H1 (cell line): ENCODE results near the gene GSG1L. TPM values are rescaled to one million over a fixed set of nuclear protein-coding genes. Genes with fewer than 3 reads are reported as not detected.

ENCODE experiments used
- CTCF ChIA-PET: fragments of 300-600 bp; sonication (Branson Sonifier 250); formaldehyde crosslinking; loops from one replicate; lab custom pipeline; 2021; ENCODE audit not compliant: partially characterized antibody; lab: Charles Lee
- POLR2A ChIA-PET: fragments of 300-600 bp; sonication (Branson Sonifier 250); formaldehyde crosslinking; loops from one replicate; lab custom pipeline; 2021; ENCODE audit warnings: inconsistent platforms; ENCODE audit not compliant: partially characterized antibody; lab: Charles Lee
- DNase-seq, 2 experiments: peaks; one replicate each; pipeline versions ENCODE4 v3.0.0 to v3.0.0-alpha.2; 2010 to 2022; ENCODE audit warnings: low spot score in 2 of 2, low read depth in 1 of 2, mixed read lengths in 1 of 2
- FAIRE-seq: peaks from 2 replicates; lab custom pipeline; 2011; peaks lifted over from hg19 to GRCh38; lab: Jason Lieb, UNC
- H2AFZ ChIP-seq: 2 replicates; pipeline ENCODE4 v1.8.1; 2012; ENCODE audit warnings: low read length, inconsistent platforms
- H2AK5ac ChIP-seq: 2 replicates; pipeline ENCODE4 v1.6.1; 2013; ENCODE audit warnings: low read depth, low read length
- H2BK120ac ChIP-seq: replicated peaks from 2 replicates; pipeline ENCODE3; 2013; ENCODE audit warnings: low read depth, low read length, inconsistent platforms
- H2BK12ac ChIP-seq: 2 replicates; pipeline ENCODE4 v1.6.1; 2013; ENCODE audit warnings: low read depth, low read length
- H2BK15ac ChIP-seq: 2 replicates; pipeline ENCODE4 v1.6.1; 2013; ENCODE audit warnings: low read length
- H2BK20ac ChIP-seq: 2 replicates; pipeline ENCODE4 v1.6.1; 2013; ENCODE audit warnings: low read length
- H2BK5ac ChIP-seq: 2 replicates; pipeline ENCODE4 v1.6.1; 2013; ENCODE audit warnings: low read depth, low read length
- H3K14ac ChIP-seq: 2 replicates; pipeline ENCODE4 v1.6.1; 2013; ENCODE audit warnings: inconsistent platforms; ENCODE audit not compliant: insufficient read length
- H3K18ac ChIP-seq: 2 replicates; pipeline ENCODE4 v1.6.1; 2013; ENCODE audit warnings: low read length; ENCODE audit errors: extremely low read depth
- H3K23ac ChIP-seq: 2 replicates; pipeline ENCODE4 v1.6.1; 2013; ENCODE audit warnings: inconsistent platforms; ENCODE audit not compliant: insufficient read length
- H3K23me2 ChIP-seq: 2 replicates; pipeline ENCODE4 v1.6.1; 2013; ENCODE audit warnings: low read depth, low read length
- H3K27ac ChIP-seq: 2 replicates; pipeline ENCODE4 v1.6.1; 2011; ENCODE audit warnings: low read depth, low read length, inconsistent platforms
- H3K27me3 ChIP-seq, 4 experiments: replicated peaks in 1 of 4; 1 replicate in 1 of 4; 2 replicates in 3 of 4; pipeline versions ENCODE4 v1.6.1 to v1.8.1; 2011 to 2013; ENCODE audit warnings: low read length in 3 of 4, mild to moderate bottlenecking in 3 of 4, inconsistent platforms in 2 of 4, mixed read lengths in 2 of 4, moderate library complexity in 1 of 4; ENCODE audit not compliant: control insufficient read depth in 3 of 4, insufficient read depth in 3 of 4; ENCODE audit errors: extremely low read depth in 1 of 4
- H3K36me3 ChIP-seq, 4 experiments: 2 replicates each; pipeline versions ENCODE4 v1.6.1 to v1.8.1; 2011 to 2013; ENCODE audit warnings: mild to moderate bottlenecking in 4 of 4, low read length in 3 of 4, moderate library complexity in 2 of 4, control low read depth in 1 of 4, inconsistent platforms in 1 of 4; ENCODE audit not compliant: insufficient read depth in 4 of 4, control insufficient read depth in 2 of 4
- H3K4ac ChIP-seq: replicated peaks from 2 replicates; pipeline ENCODE3; 2013; ENCODE audit warnings: low read length, low read depth, mixed read lengths, inconsistent platforms; ENCODE audit not compliant: insufficient read length
- H3K4me1 ChIP-seq, 4 experiments: replicated peaks in 1 of 4; 1 replicate in 1 of 4; 2 replicates in 3 of 4; pipeline versions ENCODE4 v1.6.1 to v1.8.1; 2011 to 2013; ENCODE audit warnings: low read length in 3 of 4, inconsistent platforms in 2 of 4, mixed read lengths in 1 of 4; ENCODE audit not compliant: insufficient read depth in 4 of 4, control insufficient read depth in 3 of 4
- H3K4me2 ChIP-seq, 2 experiments: 2 replicates each; pipeline versions ENCODE4 v1.6.1 to v1.8.1; 2011 to 2013; ENCODE audit warnings: low read depth in 2 of 2, low read length in 2 of 2, control low read depth in 1 of 2, inconsistent platforms in 1 of 2, mild to moderate bottlenecking in 1 of 2; ENCODE audit not compliant: insufficient read depth in 1 of 2
- H3K4me3 ChIP-seq, 4 experiments: fragments of 200-600, 300-600 bp in 1 of 4; sonication (generic), shearing (Covaris generic), sonication (Bioruptor Twin) in 1 of 4; 2 replicates each; pipeline versions ENCODE4 v1.5.1 to v1.8.1; 2011 to 2016; ENCODE audit warnings: low read length in 4 of 4, low read depth in 3 of 4, control low read depth in 2 of 4, inconsistent platforms in 2 of 4, mild to moderate bottlenecking in 2 of 4, mixed read lengths in 1 of 4, moderate library complexity in 1 of 4; ENCODE audit not compliant: insufficient read depth in 2 of 4; ENCODE audit errors: extremely low read depth in 1 of 4
- H3K56ac ChIP-seq: replicated peaks from 2 replicates; pipeline ENCODE3; 2013; ENCODE audit warnings: low read depth, mild to moderate bottlenecking, mixed read lengths, low read length, inconsistent platforms; ENCODE audit not compliant: insufficient read length
- H3K79me1 ChIP-seq: 2 replicates; pipeline ENCODE4 v1.6.1; 2013; ENCODE audit warnings: low read depth, low read length, control low read depth
- H3K79me2 ChIP-seq, 2 experiments: 2 replicates each; pipeline versions ENCODE4 v1.6.1 to v1.8.1; 2012 to 2013; ENCODE audit warnings: low read length in 2 of 2, mild to moderate bottlenecking in 2 of 2, inconsistent platforms in 1 of 2; ENCODE audit not compliant: insufficient read depth in 2 of 2, control insufficient read depth in 1 of 2
- H3K9ac ChIP-seq, 4 experiments: replicated peaks in 1 of 4; 1 replicate in 1 of 4; 2 replicates in 3 of 4; pipeline versions ENCODE4 v1.6.1 to v1.8.1; 2011 to 2013; ENCODE audit warnings: low read depth in 3 of 4, low read length in 3 of 4, control low read depth in 2 of 4, mild to moderate bottlenecking in 2 of 4, moderate library complexity in 2 of 4, inconsistent platforms in 1 of 4; ENCODE audit errors: extremely low read depth in 1 of 4
- H3K9me3 ChIP-seq, 2 experiments: 2 replicates each; pipeline versions ENCODE4 v1.6.1 to v1.8.1; 2012 to 2013; ENCODE audit warnings: mild to moderate bottlenecking in 2 of 2, moderate library complexity in 2 of 2, control low read depth in 1 of 2, inconsistent platforms in 1 of 2, low read depth in 1 of 2, low read length in 1 of 2, mixed read lengths in 1 of 2; ENCODE audit not compliant: insufficient read depth in 2 of 2
- H4K20me1 ChIP-seq, 2 experiments: replicated peaks in 1 of 2; 2 replicates each; pipeline versions ENCODE3 to v1.8.1; 2011 to 2013; ENCODE audit warnings: inconsistent platforms in 2 of 2, low read length in 2 of 2, mild to moderate bottlenecking in 1 of 2; ENCODE audit not compliant: insufficient read depth in 2 of 2, control insufficient read depth in 1 of 2
- H4K5ac ChIP-seq: 2 replicates; pipeline ENCODE4 v1.6.1; 2013; ENCODE audit warnings: low read length, low read depth, mixed read lengths, inconsistent platforms; ENCODE audit not compliant: insufficient read length
- H4K8ac ChIP-seq: 2 replicates; pipeline ENCODE4 v1.8.0; 2013; ENCODE audit warnings: mild to moderate bottlenecking, moderate library complexity, low read length, inconsistent platforms; ENCODE audit not compliant: insufficient read depth; ENCODE audit errors: extremely low read depth
- H4K91ac ChIP-seq: replicated peaks from 2 replicates; pipeline ENCODE3; 2013; ENCODE audit warnings: low read length, mixed read lengths, inconsistent platforms; ENCODE audit not compliant: insufficient read length
- BRCA1 ChIP-seq: IDR thresholded peaks from 2 replicates; pipeline ENCODE4 v1.6.1; 2012; ENCODE audit warnings: low read depth, low read length, improper control_type of control experiment
- EGR1 ChIP-seq: IDR thresholded peaks from 2 replicates; pipeline ENCODE4 v1.6.1; 2011; ENCODE audit warnings: low read depth, low read length, borderline replicate concordance
- EZH2 ChIP-seq: fragments of 200-600 bp; sonication (generic); IDR thresholded peaks from 2 replicates; pipeline ENCODE4 v1.7.1; 2012; ENCODE audit warnings: low read depth, mild to moderate bottlenecking, moderate library complexity, low read length, inconsistent platforms; ENCODE audit not compliant: severe bottlenecking
- NANOG ChIP-seq: IDR thresholded peaks from 2 replicates; pipeline ENCODE4 v1.6.1; 2011; ENCODE audit warnings: low read length, low read depth, mild to moderate bottlenecking, inconsistent platforms; ENCODE audit not compliant: insufficient read depth, poor library complexity, severe bottlenecking
- SUZ12 ChIP-seq: fragments of 200-600 bp; sonication (generic); IDR thresholded peaks from 2 replicates; pipeline ENCODE4 v1.6.1; 2012; ENCODE audit warnings: mild to moderate bottlenecking, inconsistent platforms, low read length, moderate library complexity, mixed read lengths
- polyA plus RNA-seq, 7 experiments: library from polyadenylated mRNA; depleted of rRNA in 3 of 7; stranded (reverse) in 5 of 7; unstranded in 2 of 7; fragments of >200 nt in 5 of 7; fragments of 200-250 nt in 2 of 7; gene quantifications; 1 replicate in 5 of 7; 2 replicates in 1 of 7; 4 replicates in 1 of 7; pipeline versions ENCODE4 v1.2.1 to v1.2.3, GENCODE V29; 2011 to 2013; ENCODE audit warnings: missing spikeins in 2 of 7, mixed read lengths in 2 of 7
- total RNA-seq: library from RNA; stranded (reverse); fragmentation: NEBNext Ultra II Directional; extraction: Animal tissue kit (Norgen Biotek cat#: 25700); gene quantifications from 2 replicates; pipeline ENCODE4 v1.2.1, GENCODE V29; 2021

GSG1L gene
- total and polyA plus RNA-seq, 2 of the 8 experiments (the other 6 are each of a cell fraction or from before 2014, with no cell fraction given), result 0.71 to 1.1 TPM

DNA sequence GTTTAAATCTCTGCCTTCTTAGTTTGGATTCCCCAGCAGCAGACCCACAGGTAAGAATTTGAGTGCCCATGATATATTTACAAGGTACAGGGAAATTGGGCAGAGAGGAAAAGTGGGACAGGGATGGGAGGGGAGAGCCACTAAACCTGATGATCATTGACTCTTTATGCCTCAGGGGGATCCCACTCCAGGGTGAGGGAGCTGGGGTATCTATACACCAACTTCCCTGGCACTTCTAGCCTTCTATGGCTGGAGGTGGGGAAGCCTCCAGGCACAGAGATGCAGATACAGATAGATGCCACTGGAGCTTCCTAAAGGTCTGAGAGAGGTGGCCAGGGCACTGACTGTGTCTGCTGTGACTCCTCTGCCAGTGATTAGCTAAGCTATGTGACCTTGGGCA is 257.1 kb downstream of the GSG1L start:
- ChIA-PET CTCF (interaction anchor here (0.6 to 1.1 kb wide), 3 partner anchors 18 to 79 kb away, joined by 3 read pairs; no protein-coding TSS in a partner anchor), POLR2A (interaction anchor here (0.6 to 1.3 kb wide), 2 partner anchors 18 to 40 kb away, joined by 3 read pairs; no protein-coding TSS in a partner anchor)

More for the DNA sequence above, 257.1 kb downstream of the GSG1L start:
- TF ChIP-seq SUZ12, result no peak
- TF ChIP-seq EGR1, result no peak
- no peak for TF ChIP-seq NANOG
- no peak for TF ChIP-seq EZH2
- TF ChIP-seq BRCA1, result no peak
- TF ChIP-seq, all 59 proteins: peak for 0
- no peak overlapping the region for H4K5ac ChIP-seq
- no peak overlapping the region for H3K23ac ChIP-seq
- H3K27ac ChIP-seq, result no peak overlapping the region
- H3K56ac ChIP-seq, result no peak overlapping the region
- H3K9me3 ChIP-seq, result no peaks in the 10 kb centered on the region
- no peak overlapping the region for H2BK20ac ChIP-seq
- H2BK5ac ChIP-seq, result no peak overlapping the region
- H3K14ac ChIP-seq, result no peak overlapping the region
- H3K9ac ChIP-seq, result no peak overlapping the region
- H2AFZ ChIP-seq, result no peak overlapping the region
- peaks cover 0 to 4% (median 1%) of the 10 kb centered on the region in 4 experiments; a peak in 5 of 7 replicates for H3K4me1 ChIP-seq
- H4K91ac ChIP-seq, result no peak overlapping the region
- H3K79me1 ChIP-seq, result no peaks in the 10 kb centered on the region
- DNase-seq (no peak), FAIRE-seq (no peak)
- H3K4me3 ChIP-seq, result no peak overlapping the region
- H3K23me2 ChIP-seq, result peaks cover 6% of the 10 kb centered on the region
- peak overlapping the region in 1 of 2 experiments; percentile 15; a peak in 1 of 4 replicates for H3K4me2 ChIP-seq
- H2AK5ac ChIP-seq, result no peak overlapping the region
- H3K79me2 ChIP-seq, result no peaks in the 10 kb centered on the region
- H2BK12ac ChIP-seq, result 0 out of 2 replicates have a peak overlapping the region, but pooled peaks have one; percentile 13
- no peak overlapping the region for H3K18ac ChIP-seq
- H3K36me3 ChIP-seq, result no peaks in the 10 kb centered on the region
- no peaks in the 10 kb centered on the region for H4K20me1 ChIP-seq
- H2BK120ac ChIP-seq, result no peak overlapping the region
- no peaks in the 10 kb centered on the region; a peak in 1 of 7 replicates for H3K27me3 ChIP-seq
- H2BK15ac ChIP-seq, result no peak overlapping the region
- no peak overlapping the region for H4K8ac ChIP-seq
- H3K4ac ChIP-seq, result no peak overlapping the region
